GM21723 (cell line): ENCODE measurements around the gene STPG3.

Experiments
- ATAC-seq: cut with Tn5 transposase; IDR thresholded peaks from one replicate; pipeline ENCODE4 v1.9.1; 2021; ENCODE audit warnings: mild to moderate bottlenecking, moderate library complexity; ENCODE audit not compliant: unreplicated experiment

The STPG3 gene

GRCh38 chr9:137264067-137264466, 13.0 kb downstream of the STPG3 start:
- no peak for ATAC-seq

GRCh38 chr9:137265496-137266161, 14.5 kb downstream of the STPG3 start:
- ATAC-seq, result no peak

GRCh38 chr9:137266162-137266527, 15.1 kb downstream of the STPG3 start:
- ATAC-seq, result no peak

DNA sequence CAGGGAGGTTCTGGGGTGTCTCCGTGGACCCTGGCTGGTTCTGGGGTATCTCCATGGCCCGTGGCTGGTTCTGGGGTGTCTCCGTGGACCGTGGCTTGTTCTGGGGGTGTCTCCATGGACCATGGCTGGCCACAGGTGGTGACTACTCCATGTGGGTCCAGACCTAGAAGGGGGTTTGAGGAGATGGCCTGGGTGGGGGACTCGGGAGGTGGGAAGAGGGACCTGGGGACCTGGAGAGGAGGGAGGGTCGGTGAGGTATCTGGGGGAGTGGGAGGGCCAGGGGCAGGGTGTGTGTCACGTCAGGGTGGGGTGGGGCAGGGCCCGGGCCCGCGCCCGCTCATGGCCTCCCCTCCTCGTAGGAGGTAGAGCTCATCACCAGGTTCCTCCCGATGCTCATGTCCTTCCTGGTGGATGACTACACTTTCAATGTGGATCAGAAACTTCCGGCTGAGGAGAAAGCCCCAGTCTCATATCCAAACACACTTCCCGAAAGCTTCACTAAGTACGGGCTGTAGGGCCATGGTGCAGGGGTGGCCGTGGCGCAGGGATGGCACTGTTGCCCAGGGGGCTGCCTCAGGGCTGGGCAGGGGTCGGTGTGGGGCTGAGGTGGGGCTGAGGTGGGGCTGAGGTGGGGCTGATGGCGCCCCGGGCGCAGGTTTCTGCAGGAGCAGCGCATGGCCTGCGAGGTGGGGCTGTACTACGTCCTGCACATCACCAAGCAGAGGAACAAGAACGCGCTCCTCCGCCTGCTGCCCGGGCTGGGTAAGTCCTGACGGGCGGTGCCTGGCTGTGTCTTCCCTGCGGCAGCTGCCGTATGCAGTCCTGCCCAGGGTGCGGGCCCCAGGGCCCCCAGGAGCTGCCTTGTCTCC, 15.7 kb downstream of the STPG3 start:
- no peak for ATAC-seq

GRCh38 chr9:137267933-137268355, 16.9 kb downstream of the STPG3 start:
- no peak for ATAC-seq

GRCh38 chr9:137268538-137269201, 17.6 kb downstream of the STPG3 start:
- no peak for ATAC-seq

DNA sequence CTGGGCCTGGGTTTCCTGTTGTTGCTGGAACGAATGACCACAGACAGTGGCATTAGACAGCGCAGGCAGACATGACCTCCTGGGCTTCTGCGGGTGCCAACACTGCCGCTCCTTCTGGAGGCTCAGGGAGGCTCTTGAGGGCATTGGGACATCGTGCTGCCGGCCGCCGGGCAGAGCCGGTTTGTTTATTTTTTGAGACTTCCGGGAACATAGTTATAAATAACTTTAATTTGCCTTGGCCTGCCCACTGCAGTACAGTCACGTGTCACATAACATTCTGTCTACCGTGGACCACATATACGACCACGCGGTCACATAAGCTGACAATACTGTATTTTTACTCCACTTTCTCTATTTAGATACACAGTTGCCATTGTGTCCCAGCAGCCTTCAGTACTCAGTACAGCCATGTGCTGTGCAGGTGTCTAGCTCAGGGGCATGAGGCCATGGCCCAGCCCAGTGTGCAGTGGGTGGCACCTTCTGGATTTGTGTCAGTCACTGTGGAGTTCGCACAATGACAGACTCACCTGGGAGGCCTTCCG, 18.2 kb downstream of the STPG3 start:
- ATAC-seq, result no peak

DNA sequence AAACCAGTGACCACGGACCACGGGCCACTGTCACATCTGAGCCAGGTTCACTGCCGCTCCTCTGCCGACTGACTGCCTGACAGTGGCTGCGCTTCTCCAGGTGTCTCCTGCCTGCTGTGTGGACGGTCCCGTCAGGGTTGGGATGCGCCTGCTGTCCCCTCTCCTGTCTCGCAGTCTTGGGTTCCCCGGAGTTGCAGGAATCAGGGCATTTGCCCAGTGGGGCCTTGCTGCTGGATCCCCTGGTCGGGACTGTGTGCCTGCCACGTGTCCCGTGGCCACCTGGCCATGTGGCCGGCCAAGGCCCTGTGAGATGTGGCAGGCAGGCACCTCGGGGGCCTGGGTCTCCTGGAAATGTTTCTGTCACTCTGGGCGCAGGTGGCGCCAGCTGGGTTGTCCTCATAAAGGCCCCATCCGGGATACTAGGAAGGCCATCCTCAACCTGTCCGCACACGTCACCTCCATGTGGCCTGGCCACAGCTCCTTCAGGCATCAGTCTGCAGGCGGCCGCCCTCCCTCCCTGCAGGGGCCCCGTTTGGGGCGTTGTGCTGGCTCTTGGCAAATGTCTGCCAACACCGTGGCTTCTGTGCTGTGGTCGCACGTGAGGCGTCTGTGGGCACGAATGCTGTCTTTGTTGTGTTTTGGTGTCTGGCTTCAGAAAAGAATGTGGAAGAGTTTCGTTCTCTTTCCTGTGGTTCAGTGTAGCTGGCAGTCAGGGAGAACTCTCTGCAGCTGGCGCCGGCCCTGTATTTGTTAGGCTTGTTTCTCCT, 20.0 kb downstream of the STPG3 start:
- ATAC-seq, result no peak

- no peak for ATAC-seq
Observed at GRCh38 chr9:137271696-137272076, 20.6 kb downstream of the STPG3 start.

- ATAC-seq, result no peak
Observed at GRCh38 chr9:137272241-137273094, 21.4 kb downstream of the STPG3 start.

- no peak for ATAC-seq
Observed at GRCh38 chr9:137273095-137273490, 22.0 kb downstream of the STPG3 start.

DNA sequence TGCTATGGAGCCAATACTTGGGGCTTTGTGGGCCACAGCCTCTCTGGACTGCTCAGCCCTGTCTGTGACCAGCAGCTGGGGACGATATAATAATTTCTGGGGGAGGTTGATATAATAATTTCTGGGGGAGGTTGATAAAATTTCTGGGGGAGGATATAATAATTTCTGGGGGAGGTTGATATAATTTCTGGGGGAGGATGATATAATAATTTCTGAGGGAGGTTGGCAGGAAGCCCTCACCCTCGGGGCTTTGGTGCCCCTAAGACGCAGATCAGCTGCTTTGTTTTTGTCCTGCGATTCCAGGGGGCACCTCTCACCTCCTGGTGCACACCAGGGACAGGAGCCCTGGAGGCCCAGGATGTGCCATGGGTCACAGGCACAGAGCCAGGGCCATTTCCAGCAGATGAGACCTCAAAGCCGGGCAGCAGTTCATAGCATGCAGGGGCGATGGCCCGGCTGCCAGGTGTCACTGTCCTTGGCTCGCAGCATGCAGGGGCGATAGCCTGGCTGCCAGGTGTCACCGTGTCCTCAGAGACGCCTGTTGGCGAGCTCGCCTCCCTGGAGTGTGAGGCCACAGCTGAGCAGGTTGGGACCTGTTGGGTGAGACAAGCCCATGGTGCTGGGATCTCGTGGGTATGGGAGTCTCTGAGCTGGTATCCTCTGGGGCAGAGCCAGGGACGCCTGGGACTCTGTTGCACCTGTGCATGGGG, 22.7 kb downstream of the STPG3 start:
- no peak for ATAC-seq

GRCh38 chr9:137275203-137275587, 24.1 kb downstream of the STPG3 start:
- no peak for ATAC-seq

GRCh38 chr9:137275588-137276472, 24.7 kb downstream of the STPG3 start:
- ATAC-seq, result no peak

DNA sequence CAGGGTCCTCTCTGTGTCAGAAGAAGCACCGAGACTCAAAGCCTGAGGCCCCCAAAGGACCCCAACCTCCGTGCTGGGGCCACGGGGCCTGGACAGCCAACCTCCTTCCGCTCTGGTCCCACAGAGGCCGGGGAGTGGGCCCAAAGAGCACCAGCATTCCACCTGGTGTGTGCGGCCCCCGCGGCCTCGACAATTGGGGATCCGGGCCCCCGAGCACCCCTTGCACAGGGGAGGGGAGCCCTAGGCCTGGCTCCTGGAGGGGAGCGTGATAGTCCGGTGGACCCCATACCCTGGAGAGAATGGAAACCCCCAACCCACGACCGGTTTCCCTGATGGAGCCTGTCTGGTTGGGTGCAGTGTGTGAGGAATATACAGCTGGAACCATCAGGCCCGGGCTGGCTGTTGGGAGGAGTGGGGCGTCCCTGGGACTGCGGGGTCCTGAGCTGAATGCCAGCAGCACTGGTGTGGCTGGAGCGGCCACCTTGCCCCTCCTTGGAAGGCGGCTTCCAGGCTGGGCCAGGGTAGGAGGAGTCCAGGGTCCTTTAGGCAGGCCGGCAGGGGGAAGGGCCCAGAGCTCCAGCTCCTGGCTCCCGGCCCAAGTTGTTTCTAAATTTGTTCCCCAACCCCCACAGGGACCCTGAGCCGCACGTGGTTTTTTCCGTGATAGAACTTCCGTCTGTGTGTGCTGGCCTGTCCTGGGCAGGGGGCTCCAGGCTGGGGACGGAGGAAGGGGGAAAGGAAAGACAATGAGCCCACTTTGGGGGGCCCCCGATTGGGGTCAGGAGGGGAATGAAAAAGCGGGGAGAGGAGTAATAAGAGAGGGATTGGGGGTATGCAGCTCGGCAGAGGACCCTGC, 25.6 kb downstream of the STPG3 start:
- no peak for ATAC-seq

DNA sequence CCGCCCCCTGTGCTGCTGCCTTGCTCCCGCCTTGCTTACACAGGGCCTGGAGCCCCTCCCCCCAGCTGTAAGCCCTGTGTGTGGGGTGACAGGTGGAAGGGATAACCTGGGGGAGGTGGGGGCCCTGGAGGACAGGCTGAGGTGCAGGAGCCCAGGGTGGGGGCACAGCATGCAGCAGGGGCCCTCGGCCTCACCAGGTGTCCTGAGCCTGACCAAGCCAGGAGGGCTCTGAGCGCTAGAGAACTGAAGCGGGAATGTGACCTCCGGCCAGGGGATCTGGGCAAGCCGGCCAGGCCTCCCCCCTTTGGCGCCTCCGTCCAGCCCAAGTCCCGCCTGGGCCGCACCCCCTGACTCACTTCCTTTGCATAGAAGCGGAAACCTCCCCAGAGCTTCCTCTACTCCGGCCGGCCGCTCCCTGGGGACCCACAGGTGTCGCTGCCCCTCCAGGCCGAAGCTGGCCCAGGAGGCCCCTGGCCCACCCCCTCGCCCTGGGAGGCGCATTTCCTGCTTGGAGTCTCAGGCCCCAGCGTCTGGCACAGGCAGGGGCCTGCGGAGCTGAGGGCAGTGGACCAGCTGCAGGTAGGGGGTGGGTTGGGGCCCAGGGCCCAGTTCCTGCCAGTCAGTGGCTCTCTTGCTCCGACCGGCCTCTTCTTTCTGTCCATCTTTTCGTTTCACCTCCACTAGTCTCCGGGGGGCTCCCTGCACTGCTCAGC, 26.4 kb downstream of the STPG3 start, which contains the start of gene TOR4A:
TOR4A (plus strand) TSS at position 398 of the 713 bp plus-strand sequence. CDS start 964 bp downstream, outside the sequence.
- peak; percentile 79 for ATAC-seq
